C4-2B (cell line): Measurements from ENCODE around the gene MBNL1.

ENCODE experiments used
- ZFX ChIP-seq: fragments of 450-650 bp; IDR thresholded peaks from 2 replicates; pipeline ENCODE4 v1.6.1; 2017
- TF ChIP-seq, protein P1 (sequence below): fragments of 450-650 bp; conservative IDR thresholded peaks from 2 replicates; pipeline ENCODE4 v1.5.1; 2017; ENCODE audit warnings: mild to moderate bottlenecking

GRCh38 chr3:152272771-152273242 is 4.1 kb downstream of the MBNL1 start:
- TF ChIP-seq, protein P1, sequence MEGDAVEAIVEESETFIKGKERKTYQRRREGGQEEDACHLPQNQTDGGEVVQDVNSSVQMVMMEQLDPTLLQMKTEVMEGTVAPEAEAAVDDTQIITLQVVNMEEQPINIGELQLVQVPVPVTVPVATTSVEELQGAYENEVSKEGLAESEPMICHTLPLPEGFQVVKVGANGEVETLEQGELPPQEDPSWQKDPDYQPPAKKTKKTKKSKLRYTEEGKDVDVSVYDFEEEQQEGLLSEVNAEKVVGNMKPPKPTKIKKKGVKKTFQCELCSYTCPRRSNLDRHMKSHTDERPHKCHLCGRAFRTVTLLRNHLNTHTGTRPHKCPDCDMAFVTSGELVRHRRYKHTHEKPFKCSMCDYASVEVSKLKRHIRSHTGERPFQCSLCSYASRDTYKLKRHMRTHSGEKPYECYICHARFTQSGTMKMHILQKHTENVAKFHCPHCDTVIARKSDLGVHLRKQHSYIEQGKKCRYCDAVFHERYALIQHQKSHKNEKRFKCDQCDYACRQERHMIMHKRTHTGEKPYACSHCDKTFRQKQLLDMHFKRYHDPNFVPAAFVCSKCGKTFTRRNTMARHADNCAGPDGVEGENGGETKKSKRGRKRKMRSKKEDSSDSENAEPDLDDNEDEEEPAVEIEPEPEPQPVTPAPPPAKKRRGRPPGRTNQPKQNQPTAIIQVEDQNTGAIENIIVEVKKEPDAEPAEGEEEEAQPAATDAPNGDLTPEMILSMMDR: no peak
- no peak for TF ChIP-seq ZFX
